ENCODE measurements around the gene PDIA4.
A peak's percentile ranks its signal among the peaks of the same experiment; 100 is the strongest.
"Not testable (repeated sequence)": the region's sequence is repeated elsewhere in the genome, so short reads cannot be mapped to it uniquely, and the experiment has no call there.

The PDIA4 gene

DNA sequence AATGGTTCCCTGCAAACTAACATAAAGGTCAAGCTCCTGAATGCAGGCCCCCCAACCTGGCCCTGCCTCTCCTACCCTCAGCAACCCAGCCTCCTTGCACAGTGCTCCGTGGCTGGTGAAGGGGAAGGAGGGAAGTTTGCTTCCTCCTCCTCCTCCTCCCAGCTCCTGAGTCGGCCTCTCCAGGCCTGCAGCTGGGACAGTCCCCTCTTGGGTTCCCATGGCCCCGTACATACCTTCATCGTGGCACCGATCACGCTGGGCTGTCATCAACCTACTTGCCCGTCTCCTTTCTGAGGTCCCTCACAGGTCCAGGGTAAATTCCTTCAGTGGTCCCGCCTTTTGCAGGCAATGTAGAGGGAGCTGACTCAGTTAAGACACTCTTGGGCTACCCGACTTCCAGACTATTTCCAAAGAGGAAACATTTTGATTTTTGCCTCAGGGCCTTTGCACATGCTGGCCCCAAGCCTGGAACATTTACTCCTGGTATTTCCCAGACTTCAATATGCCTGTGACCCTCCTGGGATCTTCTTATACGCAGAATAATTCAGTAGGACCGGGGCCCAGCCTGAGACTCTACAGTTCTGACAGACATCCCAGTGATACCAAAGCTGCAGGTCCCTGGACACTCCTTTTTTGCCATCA, 26.8 kb downstream of the PDIA4 start:
- DNase-seq = no peak

DNA sequence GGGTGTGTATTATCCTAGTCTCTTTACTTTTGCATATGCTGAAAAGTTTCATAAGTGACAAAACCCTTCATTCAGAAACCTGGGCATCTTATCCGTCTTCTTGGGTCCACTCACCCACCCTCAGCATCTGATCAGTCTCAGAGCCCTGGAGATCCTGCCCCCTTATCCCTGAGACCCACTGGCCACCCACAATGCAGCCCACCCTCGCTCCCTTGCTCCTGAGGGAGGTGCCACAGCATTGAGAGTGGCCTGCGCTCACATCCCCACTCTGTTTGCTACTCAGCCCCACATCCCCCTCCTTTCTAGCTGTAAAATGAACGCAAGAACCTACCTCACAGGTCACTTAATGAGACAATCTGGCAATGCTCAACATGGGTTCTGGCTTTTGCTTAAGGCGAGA, 27.3 kb downstream of the PDIA4 start:
- no peak for DNase-seq

DNA sequence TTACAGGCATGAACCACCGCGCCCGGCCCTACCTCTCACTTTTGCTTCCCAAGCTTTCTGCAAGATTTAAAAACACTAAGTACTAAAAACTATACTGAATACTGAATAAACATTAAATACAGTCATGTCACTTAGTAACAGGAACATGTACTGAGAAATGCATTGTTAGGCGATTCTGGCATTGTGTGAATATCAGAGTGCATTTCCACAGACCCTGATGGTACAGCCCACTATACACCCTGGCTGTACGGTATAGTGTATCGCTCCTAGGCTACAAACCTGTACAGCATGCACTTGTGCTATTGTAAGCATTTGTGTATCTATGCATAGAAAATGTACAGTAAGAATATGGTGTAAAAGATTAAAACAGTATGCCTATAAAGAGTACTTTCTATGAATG, 29.1 kb downstream of the PDIA4 start:
- no peak for DNase-seq

DNA sequence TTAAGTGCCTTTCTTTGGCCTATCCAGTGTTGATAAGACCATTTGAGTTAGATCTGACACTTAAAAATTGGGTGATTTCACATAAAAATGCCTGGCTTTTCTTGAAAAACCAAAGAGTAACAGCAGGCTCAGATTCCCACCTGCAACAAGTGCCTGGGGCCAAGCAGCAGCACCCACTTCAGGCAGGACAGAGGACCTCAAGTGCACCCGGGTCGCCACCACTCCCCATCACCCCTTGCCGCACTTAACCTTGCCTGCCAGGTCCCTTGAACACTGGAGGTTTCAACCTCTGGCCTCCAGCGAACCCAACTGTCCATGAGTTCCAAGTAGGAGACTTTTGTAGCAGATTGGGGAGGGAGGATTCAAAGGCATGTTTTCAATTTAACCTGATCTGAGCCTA, 30.8 kb downstream of the PDIA4 start:
- DNase-seq = no peak

DNA sequence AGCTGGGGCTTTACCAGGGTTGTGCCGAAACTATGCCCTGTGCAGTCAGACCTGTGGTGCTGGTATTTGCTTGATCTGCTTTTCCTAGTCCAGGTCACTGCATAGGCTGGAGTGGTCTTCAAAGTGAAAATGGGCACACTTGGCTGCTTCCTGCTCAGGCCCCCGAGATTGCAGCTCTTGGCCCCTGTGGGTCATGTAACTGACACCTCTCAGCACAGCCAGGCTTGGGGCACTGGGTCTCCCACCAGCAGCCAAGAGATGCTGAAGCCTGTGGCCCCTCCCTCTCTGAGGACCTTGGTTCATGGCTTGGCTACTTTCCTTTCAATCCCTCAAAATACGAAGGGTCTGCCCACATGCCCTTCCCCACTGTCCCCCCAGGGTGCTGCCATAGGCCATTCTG, 33.7 kb downstream of the PDIA4 start:
- no peak for DNase-seq

DNA sequence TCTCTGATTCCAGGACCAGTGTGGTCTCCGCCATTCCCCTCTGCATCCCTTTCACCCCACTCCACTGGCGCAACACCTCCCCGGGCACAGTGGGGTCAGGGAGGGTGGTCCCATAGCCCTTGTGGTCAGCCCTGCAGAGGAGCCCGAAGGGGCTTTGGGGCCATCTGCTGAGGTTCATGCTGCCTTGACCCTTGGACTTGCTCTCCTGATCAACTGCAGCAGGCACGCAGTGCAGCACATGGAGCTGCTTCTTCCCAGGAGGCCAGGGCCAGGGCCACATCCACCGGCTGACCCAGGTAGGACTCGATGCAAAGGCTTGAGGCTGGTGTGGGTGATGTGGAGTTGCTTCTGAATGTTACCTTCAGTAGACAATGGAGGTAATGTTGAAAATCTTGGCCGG, 35.1 kb downstream of the PDIA4 start:
- no peak for DNase-seq

DNA sequence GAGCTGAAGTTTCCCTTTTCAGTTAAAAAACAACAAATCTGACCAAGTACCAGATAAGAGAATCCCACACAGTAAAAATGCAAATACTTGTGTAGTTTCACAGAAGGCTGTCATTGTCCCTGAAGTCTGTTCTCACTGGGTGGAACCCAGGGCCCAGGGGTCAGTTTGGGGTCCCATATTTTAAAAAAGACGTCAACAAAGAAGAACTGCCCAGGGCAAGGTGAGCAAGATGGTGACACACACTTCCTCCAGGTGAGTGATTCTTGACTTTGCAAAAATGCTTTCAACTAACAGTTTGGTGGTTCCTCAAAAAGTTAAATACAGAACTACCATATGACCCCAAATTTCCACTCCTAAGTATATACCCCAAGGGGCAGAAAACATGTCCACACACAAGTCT, 36.8 kb downstream of the PDIA4 start:
- no peak for DNase-seq

DNA sequence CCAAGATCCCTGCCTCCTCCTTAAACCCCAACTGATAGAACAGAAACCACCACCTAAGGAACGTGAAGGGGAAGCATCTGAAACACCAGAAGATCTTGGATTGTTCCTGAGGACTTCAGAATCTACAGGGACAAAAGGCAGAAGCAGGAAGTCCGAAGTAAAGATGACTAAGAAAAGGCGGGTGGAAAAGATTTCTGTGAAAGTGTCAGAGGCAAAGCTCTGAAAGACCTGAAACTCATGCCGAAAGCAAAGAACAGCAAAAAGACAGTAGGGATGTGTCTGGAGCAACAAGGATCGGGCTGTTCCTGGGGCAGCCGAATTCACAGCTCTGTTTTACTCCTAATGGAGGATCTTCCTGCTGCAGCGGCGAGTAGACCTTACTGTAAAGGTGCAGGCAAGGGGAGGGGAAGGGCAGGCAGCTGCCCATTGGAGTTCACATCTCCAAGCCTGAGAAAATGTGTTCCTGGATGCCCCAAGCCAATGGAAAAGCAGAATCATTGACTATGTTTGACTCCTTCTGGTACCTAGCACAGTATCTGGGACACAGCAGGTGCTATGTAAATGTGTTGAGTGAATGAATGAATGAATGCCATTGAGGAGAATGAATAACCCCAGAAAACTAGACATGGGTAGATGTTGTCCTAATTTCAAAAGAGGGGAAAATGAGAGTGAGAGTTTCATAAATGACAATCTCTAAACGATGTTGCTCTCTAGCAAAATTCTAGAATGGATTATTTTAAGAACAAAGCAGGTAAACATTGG, 40.4 kb downstream of the PDIA4 start:
- no peak for DNase-seq

DNA sequence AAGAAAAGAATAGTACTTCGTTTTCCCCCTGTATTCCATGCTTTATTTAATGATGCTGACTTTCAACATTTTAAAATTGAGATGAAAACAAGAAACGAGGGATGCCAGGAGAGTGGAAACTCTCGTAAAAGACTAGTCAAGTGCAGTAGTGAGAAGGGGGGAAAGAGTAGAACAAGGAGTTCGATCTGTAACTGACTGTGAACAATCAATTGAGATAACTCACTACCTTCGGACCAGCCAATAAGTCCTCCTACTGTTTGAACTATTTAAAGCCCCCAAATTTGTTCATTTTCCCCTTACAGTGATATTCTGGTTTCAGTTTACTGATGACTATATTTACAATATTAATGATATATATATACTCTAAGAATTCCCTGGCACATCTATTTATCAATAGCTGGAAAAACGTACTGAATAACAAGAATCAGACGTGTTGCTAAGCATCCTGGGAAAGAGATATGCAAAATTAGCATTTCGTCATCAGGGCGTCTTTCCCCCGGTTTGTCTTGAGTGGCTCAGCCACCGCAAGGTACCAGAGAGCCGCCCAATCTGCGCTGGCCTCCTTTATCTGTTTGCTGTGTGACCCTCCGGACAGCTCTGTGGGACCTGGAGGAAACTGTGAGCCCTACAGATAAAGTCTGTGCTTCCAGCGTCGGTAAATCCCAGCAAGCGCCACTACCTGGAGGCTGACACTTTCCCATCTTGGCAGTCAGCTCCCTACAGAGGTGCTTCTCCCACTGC, 41.1 kb downstream of the PDIA4 start:
- peak; percentile 76 for DNase-seq

DNA sequence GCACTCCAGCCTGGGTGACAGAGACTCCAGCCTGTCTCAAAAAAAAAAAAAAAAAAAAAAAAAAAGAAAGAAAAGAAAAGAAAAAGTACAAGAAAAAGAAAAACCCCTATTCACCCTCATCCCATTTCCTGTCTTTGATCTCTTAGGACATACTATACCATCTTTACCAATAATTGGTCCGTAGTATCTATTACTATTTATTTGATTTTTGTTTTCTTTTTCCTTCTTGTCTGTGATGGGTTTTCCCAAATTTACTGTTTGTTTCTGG, 41.6 kb downstream of the PDIA4 start:
- DNase-seq = no peak

DNA sequence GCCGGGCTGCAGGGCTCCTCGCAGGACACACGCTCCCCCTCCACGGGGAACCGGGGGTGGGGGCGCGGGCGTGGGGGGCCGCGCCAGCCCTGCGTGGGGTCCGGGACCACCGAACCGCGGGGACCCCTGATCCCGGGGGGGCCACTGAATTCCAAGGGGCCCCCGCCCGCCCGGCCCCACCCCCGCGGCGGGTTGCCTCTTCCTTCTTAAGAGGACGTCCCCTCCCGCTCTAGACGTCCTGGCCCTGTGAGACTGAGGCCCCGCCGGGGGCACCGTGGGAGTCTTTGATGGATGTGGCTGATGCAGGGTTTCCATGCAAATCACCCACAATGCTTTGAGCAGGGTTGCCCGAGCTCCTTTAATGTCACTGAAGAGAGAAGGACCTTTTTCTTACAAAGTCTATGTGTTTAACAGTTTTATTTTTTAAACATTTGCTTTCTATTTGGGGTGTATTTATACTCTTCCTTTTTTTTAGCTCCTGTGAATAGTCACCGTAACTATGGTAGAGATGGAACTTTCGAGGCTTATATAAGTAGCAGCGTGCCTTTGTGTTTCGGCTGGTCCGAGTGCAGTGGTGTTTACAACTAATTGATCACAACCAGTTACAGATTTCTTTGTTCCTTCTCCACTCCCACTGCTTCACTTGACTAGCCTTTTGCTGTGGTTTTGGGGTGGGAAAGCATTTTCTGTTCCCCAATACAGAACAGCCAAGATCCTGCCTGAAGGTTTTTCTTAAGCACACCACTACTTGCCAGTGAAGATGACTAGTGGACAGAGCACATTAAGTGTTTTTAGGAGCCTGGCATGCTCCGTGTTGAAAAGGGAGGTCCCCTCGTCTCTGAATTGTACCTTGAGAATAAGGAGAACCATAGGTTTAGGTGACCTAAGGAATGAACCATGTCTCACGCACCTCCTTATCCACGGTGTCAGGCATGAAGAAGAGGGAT, 44.8 kb downstream of the PDIA4 start:
- peak; percentile 87 for DNase-seq

DNA sequence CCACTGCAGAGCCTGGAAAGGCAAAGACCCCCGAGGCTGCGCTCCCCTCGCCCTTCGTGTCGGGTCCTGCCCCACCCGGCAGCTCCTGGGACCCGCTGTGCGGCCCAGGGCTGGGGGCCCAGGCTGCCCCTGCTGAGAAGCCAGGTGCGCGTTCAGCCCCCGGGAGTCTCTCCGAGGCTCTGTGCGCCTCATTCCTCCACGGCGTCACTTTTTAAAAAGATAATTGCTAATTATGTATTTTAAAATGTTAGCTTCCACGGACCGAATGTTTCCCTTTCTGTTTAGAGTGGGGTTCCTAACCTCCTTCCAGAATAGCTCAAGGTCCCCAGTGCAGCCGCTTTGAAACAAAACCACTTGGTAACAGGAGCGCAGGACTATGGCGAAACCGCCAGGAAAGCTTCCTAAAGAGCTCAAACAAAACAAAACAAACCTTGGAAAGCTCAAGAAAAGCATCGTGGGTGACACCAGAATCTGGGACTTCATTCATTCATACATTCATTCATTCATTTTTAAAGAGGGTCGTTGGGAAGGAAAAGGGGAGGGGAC, 45.6 kb downstream of the PDIA4 start:
- no peak for DNase-seq

DNA sequence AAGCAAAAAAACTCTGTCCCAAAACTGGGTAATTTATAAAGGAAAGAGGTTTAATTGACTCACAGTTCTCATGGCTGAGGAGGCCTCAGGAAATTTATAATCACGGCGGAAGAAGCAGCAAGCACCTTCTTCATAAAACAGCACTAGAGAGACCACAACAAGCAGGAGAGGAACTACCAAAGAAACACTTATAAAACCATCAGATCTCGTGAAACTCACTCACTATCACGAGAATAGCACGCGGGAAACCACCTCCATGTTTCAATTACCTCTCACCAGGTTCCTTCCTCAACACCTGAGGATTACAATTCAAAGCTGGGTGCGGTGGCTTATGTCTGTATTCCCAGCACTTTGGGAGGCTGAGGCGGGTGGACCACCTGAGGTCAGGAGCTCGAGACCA, 48.5 kb downstream of the PDIA4 start:
- no peak for DNase-seq

DNA sequence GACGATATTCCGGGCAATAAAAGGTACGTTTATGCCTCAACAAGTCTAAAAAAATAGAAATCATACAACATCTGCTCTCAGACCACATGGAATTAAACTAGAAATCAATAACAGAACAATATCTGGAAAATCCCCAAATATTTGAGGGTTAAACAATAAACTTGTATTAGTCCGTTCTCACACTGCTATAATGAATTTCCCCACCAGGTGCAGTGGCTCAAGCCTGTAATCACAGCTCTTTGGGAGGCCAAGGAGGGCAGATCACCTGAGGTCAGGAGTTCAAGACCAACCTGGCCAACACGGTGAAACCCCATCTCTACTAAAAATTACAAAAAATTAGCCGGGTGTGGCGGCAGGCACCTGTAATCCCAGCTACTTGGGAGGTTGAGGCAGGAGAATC, 49.2 kb downstream of the PDIA4 start:
- DNase-seq = not testable (repeated sequence)

DNA sequence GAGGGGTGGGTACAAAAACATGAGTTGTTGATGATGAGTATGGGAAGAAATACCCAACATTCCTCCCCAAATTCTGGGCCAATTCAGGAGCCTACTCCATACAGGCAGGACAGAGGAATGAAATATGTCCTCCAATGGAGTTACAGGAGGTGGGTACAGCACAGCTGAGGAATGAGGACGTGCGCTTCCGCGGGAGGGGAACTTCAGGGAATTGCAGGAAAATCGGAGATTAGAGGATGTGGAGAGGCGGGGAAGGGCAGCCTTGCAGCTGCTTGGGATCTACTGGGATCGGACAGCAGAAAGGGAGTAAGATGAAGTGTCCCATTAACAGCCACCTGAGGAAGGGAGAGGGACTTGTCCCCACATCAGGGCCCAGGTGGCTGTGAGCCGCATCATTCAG, 50.2 kb downstream of the PDIA4 start:
- DNase-seq = no peak

DNA sequence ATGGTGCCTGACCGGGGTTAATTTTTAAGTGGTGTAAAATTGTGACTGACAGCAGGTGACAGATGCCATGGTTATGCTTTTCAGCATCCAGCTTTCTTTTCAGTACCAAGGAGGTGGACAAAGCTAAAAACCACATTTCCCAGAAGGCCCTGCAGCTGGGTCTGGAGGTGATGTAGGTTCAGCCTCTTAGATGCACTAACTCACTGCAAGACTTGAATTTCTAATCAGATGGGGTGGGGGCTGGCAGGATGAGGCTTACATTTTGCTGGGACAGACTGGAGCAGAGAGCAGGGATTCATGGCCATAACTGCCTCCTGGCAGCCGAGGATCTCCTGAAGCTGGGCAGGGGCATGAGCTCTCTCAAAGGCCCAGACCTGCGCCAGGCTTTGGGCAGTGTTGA, 52.4 kb downstream of the PDIA4 start:
- no peak for DNase-seq

DNA sequence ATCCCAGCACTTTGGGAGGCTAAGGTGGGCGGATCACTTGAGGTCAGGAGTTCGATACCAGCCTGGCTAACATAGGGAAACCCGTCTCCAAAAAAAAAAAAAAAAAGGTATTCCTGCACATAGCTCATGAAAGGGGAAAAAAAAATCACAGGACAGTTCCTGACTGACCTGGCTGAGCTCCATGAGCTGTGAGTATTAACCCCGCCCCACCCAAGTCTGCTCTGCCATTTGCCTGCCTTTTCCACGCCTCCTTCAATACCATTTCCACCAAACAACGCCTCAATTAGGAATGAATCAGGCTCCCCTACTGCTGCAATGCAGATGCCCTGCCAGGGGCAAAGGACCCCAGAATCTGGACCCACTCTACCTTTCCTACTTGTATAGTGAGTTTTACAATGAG, 55.0 kb downstream of the PDIA4 start:
- DNase-seq = no peak

DNA sequence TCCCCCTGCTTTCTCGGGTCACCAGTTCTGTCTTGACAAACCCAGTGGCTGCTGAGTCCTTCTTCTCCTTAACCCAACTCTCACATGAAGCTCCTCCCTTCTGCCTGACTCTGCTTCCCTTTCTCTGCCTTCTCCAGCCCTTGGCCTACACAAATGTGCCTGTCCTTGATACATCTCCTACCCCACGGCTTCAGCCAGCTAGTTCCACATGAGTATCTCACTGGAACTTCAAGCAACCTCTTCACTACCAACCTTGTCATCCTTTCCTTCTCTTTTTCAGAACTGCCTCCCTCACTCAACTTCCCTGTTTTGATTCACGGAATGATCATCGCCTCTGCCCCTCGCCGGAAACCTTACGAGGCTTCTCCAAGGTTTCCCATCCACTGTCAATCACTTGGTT, 55.9 kb downstream of the PDIA4 start:
- DNase-seq = no peak

DNA sequence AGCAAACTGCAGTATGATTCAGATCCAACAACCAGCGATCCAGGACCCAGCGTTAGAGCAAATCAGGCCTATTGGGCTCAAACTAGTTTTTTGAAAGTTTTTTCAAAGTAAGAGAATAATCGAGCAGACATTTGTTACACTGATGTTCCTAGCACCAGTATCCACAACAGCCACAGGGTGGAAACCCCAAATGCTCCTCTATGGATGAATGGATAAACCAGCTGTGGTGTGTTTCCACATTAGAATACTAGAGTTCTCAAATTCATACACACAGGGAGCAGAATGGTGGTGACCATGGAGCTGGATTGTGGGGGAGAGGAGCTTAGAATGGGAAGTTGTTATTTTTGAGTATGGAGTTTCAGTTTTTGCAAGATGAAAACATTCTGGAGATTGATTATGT, 60.7 kb downstream of the PDIA4 start:
- DNase-seq = no peak

DNA sequence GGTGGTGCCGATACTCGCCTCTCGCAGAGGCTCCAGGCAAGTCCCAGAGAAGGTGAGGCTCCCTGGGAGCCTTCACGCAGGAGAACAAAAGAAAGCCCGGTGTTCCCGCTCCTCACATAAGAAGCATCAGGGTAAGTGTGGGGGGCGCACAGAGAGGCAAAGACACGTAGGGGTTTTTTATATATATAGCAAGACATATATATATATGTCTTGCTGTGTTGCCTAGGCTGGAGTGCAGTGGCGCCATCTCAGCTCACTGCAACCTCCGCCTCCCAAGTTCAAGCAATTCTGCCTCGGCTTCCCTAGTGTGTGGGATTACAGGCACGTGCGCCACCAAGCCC, 61.3 kb downstream of the PDIA4 start:
- no peak for DNase-seq

DNA sequence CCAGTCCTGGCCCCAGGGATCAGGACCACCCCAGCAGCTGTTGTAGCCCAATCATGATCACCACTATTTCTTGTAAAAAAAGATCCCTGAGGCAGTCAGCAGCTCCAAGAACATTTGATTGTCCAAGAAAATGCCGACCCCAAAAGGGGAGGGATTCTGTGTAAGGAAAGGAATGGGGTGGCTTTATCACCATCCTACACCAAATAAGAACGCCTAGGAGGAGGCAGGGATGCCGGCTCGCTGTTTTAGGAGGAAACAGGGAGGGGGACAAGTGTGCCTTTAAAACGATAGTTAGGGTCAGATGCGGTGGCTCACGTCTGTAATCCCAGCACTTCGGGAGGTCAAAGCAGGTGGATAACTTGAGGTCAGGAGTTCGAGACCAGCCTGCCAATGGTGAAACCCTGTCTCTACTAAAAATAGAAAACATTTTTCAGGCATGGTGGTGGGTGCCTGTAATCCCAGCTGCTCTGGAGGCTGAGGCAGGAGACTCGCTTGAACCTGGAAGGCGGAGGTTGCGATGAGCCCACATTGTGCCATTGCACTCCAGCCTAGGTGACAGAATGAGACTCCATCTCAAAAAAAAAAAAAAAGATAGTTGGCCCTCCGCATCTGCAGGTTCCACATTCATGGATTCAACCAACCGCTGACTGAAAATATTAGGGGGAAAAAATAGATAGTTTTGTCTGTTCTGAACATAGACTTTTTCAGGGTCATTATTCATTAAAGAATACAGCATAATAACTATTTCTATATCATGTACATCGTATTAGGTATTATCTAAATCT, 63.6 kb downstream of the PDIA4 start:
- no peak for DNase-seq
